ENCODE measurements around the gene PTMA. TPM values are rescaled to one million over a fixed set of nuclear protein-coding genes. Genes with fewer than 3 reads are reported as not detected.
A peak's percentile ranks its signal among the peaks of the same experiment; 100 is the strongest.

The PTMA gene
- total RNA-seq, 1 experiment from 2014 or later: 1,625 TPM

DNA sequence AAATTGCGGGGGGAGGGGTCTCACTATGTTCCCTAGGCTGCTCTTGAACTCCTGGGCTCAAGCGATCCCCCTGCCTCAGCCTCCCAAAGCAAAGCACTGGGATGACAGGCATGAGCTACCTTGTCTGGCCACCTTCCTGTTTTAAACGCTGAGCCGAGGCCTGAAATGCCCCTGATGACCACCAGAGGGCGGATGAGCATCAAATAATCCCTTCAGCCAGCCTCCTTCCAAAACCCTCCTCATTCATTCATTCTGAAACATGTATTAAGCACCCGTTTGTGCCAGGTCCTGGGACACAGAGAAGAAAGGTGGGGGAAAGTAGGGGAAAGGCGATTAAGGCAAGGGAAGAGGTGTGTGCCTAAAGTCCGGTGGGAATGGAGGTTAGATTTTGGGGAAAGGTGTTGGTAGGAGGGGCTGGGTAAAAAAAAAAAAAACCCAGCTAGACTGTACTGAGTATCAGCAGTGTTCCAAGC is 30.7 kb upstream of the PTMA start:
- Histone ChIP-seq H3F3A (ENCODE audit: low read length, unreplicated experiment) (no peaks in the 10 kb centered on the region), H4K20me1 (ENCODE audit: low read length) (no peaks in the 10 kb centered on the region), H3K9me3 (ENCODE audit: low read length) (no peaks in the 10 kb centered on the region), H3K9ac (ENCODE audit: low read length) (no peak overlapping the region), H3K9me2 (replicated peaks; ENCODE audit: low read length) (no peaks in the 10 kb centered on the region), H3K27me3 (ENCODE audit: low read length) (no peaks in the 10 kb centered on the region), H3K4me2 (ENCODE audit: low read length) (peak overlapping the region; percentile 49; the same call in 1 of the 2 replicates), H3K36me3 (ENCODE audit: low read depth, low read length) (no peaks in the 10 kb centered on the region), H3K4me1 (ENCODE audit: insufficient read depth, low read length) (peaks cover 17% of the 10 kb centered on the region), H2AFZ (ENCODE audit: low read length) (peak overlapping the region; percentile 56; the same call in 1 of the 2 replicates), H3K79me2 (ENCODE audit: low read length) (no peaks in the 10 kb centered on the region), H3K27ac (ENCODE audit: low read length) (no peak overlapping the region), H3K4me3 (ENCODE audit: low read length) (no peak overlapping the region)
- intact Hi-C loops (cut with micrococcal nuclease): loop anchor here (1.0 kb wide), 1 partner anchor 38 kb away; no protein-coding TSS in a partner anchor
- no peak for TF ChIP-seq EZH2phosphoT487 (IDR thresholded peaks at IDR 0.05; ENCODE audit: borderline replicate concordance, low read length)
- TF ChIP-seq, protein P1, sequence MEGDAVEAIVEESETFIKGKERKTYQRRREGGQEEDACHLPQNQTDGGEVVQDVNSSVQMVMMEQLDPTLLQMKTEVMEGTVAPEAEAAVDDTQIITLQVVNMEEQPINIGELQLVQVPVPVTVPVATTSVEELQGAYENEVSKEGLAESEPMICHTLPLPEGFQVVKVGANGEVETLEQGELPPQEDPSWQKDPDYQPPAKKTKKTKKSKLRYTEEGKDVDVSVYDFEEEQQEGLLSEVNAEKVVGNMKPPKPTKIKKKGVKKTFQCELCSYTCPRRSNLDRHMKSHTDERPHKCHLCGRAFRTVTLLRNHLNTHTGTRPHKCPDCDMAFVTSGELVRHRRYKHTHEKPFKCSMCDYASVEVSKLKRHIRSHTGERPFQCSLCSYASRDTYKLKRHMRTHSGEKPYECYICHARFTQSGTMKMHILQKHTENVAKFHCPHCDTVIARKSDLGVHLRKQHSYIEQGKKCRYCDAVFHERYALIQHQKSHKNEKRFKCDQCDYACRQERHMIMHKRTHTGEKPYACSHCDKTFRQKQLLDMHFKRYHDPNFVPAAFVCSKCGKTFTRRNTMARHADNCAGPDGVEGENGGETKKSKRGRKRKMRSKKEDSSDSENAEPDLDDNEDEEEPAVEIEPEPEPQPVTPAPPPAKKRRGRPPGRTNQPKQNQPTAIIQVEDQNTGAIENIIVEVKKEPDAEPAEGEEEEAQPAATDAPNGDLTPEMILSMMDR (conservative IDR thresholded peaks at IDR 0.05; ENCODE audit: low read depth, low read length): peak; percentile 87
- BruUV-seq (replicated peaks): no TSS peak
- peak; percentile 31 for ATAC-seq
- peak; percentile 91 for DNase-seq
- POLR2A ChIA-PET (ENCODE audit: unreplicated experiment): no interaction called here
- CTCF ChIA-PET: interaction anchor here (0.6 to 1.5 kb wide), 15 partner anchors 10 to 125 kb away, joined by 3 to 108 read pairs (median 5); partner anchors contain the start of gene PTMA

DNA sequence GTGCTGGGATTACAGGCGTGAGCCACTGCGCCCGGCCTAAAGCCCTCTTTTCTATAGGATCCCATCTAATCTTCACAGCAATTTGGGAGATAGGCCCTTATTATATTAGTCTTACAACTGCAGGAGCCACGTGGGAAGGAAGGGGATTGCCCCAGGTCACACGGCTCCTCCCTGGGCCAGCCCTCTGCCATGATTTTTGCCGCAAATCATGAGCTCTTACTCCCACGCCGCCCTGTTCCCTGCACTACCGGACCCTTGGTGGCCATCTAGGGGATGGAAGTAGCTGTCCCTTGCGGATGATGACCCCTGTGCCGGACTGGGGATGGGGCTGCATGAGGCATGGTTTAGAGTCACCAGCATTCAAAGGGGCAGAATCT is 28.4 kb upstream of the PTMA start:
- H3K4me3 ChIP-seq (ENCODE audit: low read length): no peak overlapping the region
- H3K79me2 ChIP-seq (ENCODE audit: low read length): no peaks in the 10 kb centered on the region
- H3K36me3 ChIP-seq (ENCODE audit: low read depth, low read length): no peaks in the 10 kb centered on the region
- H2AFZ ChIP-seq (ENCODE audit: low read length): peak overlapping the region; percentile 80; the same call in 1 of the 2 replicates
- no peaks in the 10 kb centered on the region for H3K27me3 ChIP-seq (ENCODE audit: low read length)
- no peaks in the 10 kb centered on the region for H3K9me2 ChIP-seq (replicated peaks; ENCODE audit: low read length)
- no peaks in the 10 kb centered on the region for H3K9me3 ChIP-seq (ENCODE audit: low read length)
- no peaks in the 10 kb centered on the region for H3F3A ChIP-seq (ENCODE audit: low read length, unreplicated experiment)
- H3K4me2 ChIP-seq (ENCODE audit: low read length): peak overlapping the region; percentile 84
- intact Hi-C loops (cut with micrococcal nuclease): no loop called here
- peaks cover 15% of the 10 kb centered on the region for H3K4me1 ChIP-seq (ENCODE audit: insufficient read depth, low read length)
- ChIA-PET CTCF (no interaction called here), POLR2A (ENCODE audit: unreplicated experiment) (no interaction called here)
- no peak overlapping the region for H3K27ac ChIP-seq (ENCODE audit: low read length)
- ATAC-seq (no peak), DNase-seq (no peak)
- TF ChIP-seq EZH2 (IDR thresholded peaks at IDR 0.05; ENCODE audit: low read length, unreplicated experiment) (no peak), EZH2phosphoT487 (IDR thresholded peaks at IDR 0.05; ENCODE audit: borderline replicate concordance, low read length) (no peak)
- TF ChIP-seq, protein P1 (conservative IDR thresholded peaks at IDR 0.05; ENCODE audit: low read depth, low read length): no peak
- BruUV-seq (replicated peaks): no TSS peak
- H4K20me1 ChIP-seq (ENCODE audit: low read length): no peaks in the 10 kb centered on the region
- peak overlapping the region; percentile 77 for H3K9ac ChIP-seq (ENCODE audit: low read length)

DNA sequence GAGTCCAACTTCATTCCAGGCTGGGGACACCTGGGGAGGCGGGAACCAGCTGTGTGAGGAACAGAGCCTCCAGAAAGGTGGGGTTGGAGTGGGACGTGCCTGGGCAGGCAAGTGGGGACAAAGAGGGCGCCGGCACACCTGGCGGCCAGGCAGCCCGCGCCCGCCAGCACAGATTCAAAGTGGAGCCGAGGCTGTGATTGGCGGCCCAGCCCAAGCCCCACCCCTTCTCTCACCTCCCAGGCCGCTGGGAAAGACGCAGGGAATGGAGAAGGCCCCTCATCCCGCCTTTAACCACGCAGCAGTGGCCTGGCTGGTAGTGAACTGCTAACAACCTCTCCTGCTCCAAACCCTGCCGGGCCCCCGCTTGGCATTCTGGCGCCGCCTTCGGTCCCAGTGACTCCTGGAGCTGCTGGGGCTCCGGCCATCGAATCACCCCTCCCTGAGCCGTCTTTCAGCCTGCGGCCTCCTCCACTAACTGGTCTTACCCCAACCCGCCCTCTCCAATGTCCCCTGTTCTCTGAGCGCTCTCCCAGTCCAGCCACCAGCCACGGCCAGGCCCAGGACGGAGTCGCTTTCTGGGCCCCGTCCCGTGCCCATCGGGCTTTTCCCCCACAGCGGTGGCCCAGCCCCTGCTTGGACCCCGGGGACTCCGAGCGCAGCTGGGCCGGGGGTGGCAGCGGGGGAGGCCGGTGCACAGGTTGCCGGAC is 27.9 kb upstream of the PTMA start:
- peak; percentile 42 for ATAC-seq
- CTCF ChIA-PET: no interaction called here
- Histone ChIP-seq H3K27me3 (ENCODE audit: low read length) (no peaks in the 10 kb centered on the region), H3K4me1 (ENCODE audit: insufficient read depth, low read length) (peaks cover 11% of the 10 kb centered on the region), H3K27ac (ENCODE audit: low read length) (peak overlapping the region; percentile 63), H4K20me1 (ENCODE audit: low read length) (no peaks in the 10 kb centered on the region), H3K4me3 (ENCODE audit: low read length) (peak overlapping the region; percentile 64), H2AFZ (ENCODE audit: low read length) (peak overlapping the region; percentile 80), H3K9me3 (ENCODE audit: low read length) (no peaks in the 10 kb centered on the region), H3K9ac (ENCODE audit: low read length) (peak overlapping the region; percentile 77), H3F3A (ENCODE audit: low read length, unreplicated experiment) (no peaks in the 10 kb centered on the region), H3K79me2 (ENCODE audit: low read length) (no peaks in the 10 kb centered on the region), H3K9me2 (replicated peaks; ENCODE audit: low read length) (no peaks in the 10 kb centered on the region), H3K4me2 (ENCODE audit: low read length) (peak overlapping the region; percentile 84), H3K36me3 (ENCODE audit: low read depth, low read length) (no peaks in the 10 kb centered on the region)
- intact Hi-C loops (cut with micrococcal nuclease): no loop called here
- DNase-seq: peak; percentile 44
- TSS peak; percentile 76 for BruUV-seq (replicated peaks)
- POLR2A ChIA-PET (ENCODE audit: unreplicated experiment): no interaction called here
- TF ChIP-seq EZH2 (IDR thresholded peaks at IDR 0.05; ENCODE audit: low read length, unreplicated experiment) (no peak), EZH2phosphoT487 (IDR thresholded peaks at IDR 0.05; ENCODE audit: borderline replicate concordance, low read length) (no peak)
- TF ChIP-seq, protein P1 (conservative IDR thresholded peaks at IDR 0.05; ENCODE audit: low read depth, low read length): no peak
